Activated CD4-positive, alpha-beta T cell treated with anti-CD3 and anti-CD28 coated beads, Interleukin-2, amount 10 ng/mL, durations not matched to agents 7 days and 5 days (primary cell): ENCODE results near the gene FBF1. TPM values are rescaled to one million over a fixed set of nuclear protein-coding genes. Genes with fewer than 3 reads are reported as not detected.

ENCODE experiments used
- CTCF ChIA-PET: fragments of 350-600 bp; sonication (Branson Sonifier 250); formaldehyde crosslinking; loops from one replicate; lab custom pipeline; 2021; ENCODE audit warnings: antibody characterized with exemption; lab: Charles Lee
- POLR2A ChIA-PET: fragments of 350-600 bp; sonication (Branson Sonifier 250); formaldehyde crosslinking; loops from one replicate; lab custom pipeline; 2021; ENCODE audit warnings: antibody characterized with exemption; lab: Charles Lee
- DNase-seq: peaks from one replicate; pipeline ENCODE4 v3.0.0-alpha.2; 2020
- H3K27ac Mint-ChIP-seq: one replicate; pipeline ENCODE4 v1.8.0; 2021; ENCODE audit warnings: mild to moderate bottlenecking, moderate library complexity, mixed read lengths
- H3K27me3 Mint-ChIP-seq: one replicate; pipeline ENCODE4 v1.8.0; 2021; ENCODE audit warnings: mixed read lengths
- H3K36me3 Mint-ChIP-seq: one replicate; pipeline ENCODE4 v1.8.0; 2021; ENCODE audit warnings: low read depth, mixed read lengths
- H3K4me1 Mint-ChIP-seq: one replicate; pipeline ENCODE4 v1.8.0; 2021; ENCODE audit warnings: mixed read lengths
- H3K4me3 Mint-ChIP-seq: one replicate; pipeline ENCODE4 v1.8.0; 2021; ENCODE audit warnings: mild to moderate bottlenecking, moderate library complexity, mixed read lengths
- H3K9me3 Mint-ChIP-seq: one replicate; pipeline ENCODE4 v1.8.0; 2021; ENCODE audit warnings: mixed read lengths
- total RNA-seq, 2 experiments: library from RNA; stranded (reverse); gene quantifications; one replicate each; pipeline ENCODE4 v1.2.3, GENCODE V29; 2021

FBF1 gene
- total RNA-seq, 2 experiments from 2014 or later = 21.7 to 23.5 TPM

DNA sequence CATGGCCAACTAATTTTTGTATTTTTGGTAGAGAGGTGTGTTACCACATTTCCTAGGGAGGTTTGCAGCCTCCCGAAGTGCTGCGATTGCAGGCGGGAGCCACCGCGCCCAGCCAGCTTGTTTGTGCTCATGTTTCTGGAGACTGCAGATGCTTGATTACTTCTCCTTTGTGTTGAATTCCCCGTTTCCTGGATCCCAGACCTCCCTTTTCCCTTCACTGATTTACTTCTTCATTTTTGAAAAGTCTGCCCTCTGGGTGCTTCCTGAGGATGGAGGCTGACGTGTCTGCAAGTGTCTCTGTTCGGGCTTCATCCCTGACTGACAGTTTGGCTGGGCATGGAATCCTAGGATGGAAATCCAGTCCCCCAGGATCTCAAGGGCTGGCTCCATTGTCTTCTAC, 55.4 kb downstream of the FBF1 start:
- ChIA-PET POLR2A (no interaction called here), CTCF (interaction anchor here (1.8 kb wide), 1 partner anchor 10 kb away, joined by 4 read pairs; no protein-coding TSS in a partner anchor)
- Mint-ChIP-seq H3K9me3 (no peaks in the 10 kb centered on the region), H3K4me3 (no peak overlapping the region), H3K27me3 (no peaks in the 10 kb centered on the region), H3K36me3 (peaks cover 4% of the 10 kb centered on the region), H3K4me1 (peaks cover 16% of the 10 kb centered on the region), H3K27ac (no peak overlapping the region)
- no peak for DNase-seq

- no peak overlapping the region for H3K4me3 Mint-ChIP-seq
- ChIA-PET CTCF (interaction anchor here (0.6 to 2.1 kb wide), 6 partner anchors 8 to 175 kb away, joined by 3 to 7 read pairs (median 4); no protein-coding TSS in a partner anchor), POLR2A (no interaction called here)
- no peaks in the 10 kb centered on the region for H3K9me3 Mint-ChIP-seq
- H3K27ac Mint-ChIP-seq = peak overlapping the region; percentile 44
- no peaks in the 10 kb centered on the region for H3K27me3 Mint-ChIP-seq
- no peak for DNase-seq
- H3K36me3 Mint-ChIP-seq = peaks cover 5% of the 10 kb centered on the region
- peaks cover 28% of the 10 kb centered on the region for H3K4me1 Mint-ChIP-seq
These were observed 59.0 kb downstream of the FBF1 start for GRCh38 chr17:75881678-75882454.

DNA sequence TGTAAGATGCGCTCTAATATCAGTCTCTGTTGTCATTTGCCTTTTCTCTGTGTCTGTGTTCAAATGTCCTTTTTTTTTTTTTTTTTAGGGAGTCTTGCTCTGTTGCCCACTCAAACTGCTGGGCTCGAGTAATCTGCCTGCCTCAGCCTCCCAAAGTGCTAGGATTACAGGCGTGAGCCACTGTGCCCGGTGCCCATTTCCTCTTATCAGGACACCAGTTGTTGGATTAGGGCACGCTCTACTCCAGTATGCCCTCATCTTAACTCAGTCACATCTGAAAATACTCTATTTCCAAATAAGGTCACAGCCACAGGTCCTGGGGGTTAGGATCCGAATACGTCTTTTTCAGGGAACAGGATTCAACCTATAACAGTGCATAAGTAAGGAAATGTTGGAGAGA, 60.6 kb downstream of the FBF1 start:
- CTCF ChIA-PET = interaction anchor here (1.4 to 4.3 kb wide), 2 partner anchors 7 to 19 kb away, joined by 4 to 22 read pairs; no protein-coding TSS in a partner anchor
- DNase-seq = no peak
- Mint-ChIP-seq H3K27me3 (no peaks in the 10 kb centered on the region), H3K36me3 (peaks cover 10% of the 10 kb centered on the region), H3K9me3 (no peaks in the 10 kb centered on the region), H3K4me3 (peak overlapping the region; percentile 2), H3K4me1 (peaks cover 39% of the 10 kb centered on the region), H3K27ac (no peak overlapping the region)
- POLR2A ChIA-PET = no interaction called here

DNA sequence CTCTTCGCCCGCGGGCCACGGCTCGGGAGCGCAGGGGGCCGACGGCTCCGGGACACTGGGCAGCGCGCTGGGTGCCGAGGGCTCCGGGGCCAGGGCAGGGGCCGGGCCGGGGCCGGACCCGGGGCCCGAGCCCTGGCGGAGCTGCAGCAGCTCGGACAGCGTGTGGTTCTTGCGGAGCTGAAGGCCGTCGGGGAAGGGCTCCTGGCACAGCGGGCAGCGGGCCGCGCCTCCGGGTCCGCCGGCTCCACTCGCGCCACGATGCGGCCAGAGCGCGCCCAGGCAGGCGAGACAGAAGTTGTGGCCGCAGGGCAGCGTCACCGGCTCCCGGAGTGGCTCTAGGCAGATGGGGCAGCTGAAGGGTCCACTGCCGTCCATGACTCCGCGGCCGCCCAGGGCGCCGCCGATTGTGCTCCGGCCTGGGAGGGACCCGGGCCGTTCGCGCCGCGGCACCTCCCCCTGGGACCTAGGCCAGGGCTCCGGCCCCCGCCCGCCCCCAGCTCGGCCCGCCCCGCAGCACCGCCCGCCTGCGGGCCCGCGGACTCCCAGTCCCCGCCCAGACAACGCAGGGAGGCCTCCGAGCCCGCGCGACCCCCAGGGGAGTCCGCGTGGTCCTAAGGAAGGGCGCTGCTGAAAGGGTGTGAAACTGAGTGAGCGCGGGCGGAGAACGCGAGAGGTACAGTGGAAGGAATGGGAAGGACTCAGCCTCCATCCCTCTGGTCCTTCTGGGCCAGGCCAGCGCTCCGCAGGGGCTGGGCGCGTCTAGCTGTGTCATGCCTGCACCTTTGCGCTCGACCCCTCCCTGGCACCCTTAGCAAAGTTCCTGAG, 62.5 kb downstream of the FBF1 start, which contains the start of gene TRIM47:
TRIM47 (minus strand) TSS at position 408 of the 825 bp plus-strand sequence; CDS start at position 375, 33 bp downstream.
- ChIA-PET CTCF (interaction anchor here (0.6 to 4.3 kb wide), 22 partner anchors 9 to 185 kb away, joined by 3 to 22 read pairs (median 5); partner anchors contain the start of genes GALK1, TRIM65, UNC13D and WBP2), POLR2A (interaction anchor here (0.8 kb wide), 1 partner anchor 9 kb away, joined by 3 read pairs; no protein-coding TSS in a partner anchor)
- peaks cover 18% of the 10 kb centered on the region for H3K36me3 Mint-ChIP-seq
- H3K27ac Mint-ChIP-seq = peak within 1 kb of the TSS; percentile 99
- no peaks in the 10 kb centered on the region for H3K27me3 Mint-ChIP-seq
- H3K4me1 Mint-ChIP-seq = peaks cover 51% of the 10 kb centered on the region
- H3K9me3 Mint-ChIP-seq = no peaks in the 10 kb centered on the region
- DNase-seq = peak; percentile 39
- peak within 1 kb of the TSS; percentile 99 for H3K4me3 Mint-ChIP-seq

DNA sequence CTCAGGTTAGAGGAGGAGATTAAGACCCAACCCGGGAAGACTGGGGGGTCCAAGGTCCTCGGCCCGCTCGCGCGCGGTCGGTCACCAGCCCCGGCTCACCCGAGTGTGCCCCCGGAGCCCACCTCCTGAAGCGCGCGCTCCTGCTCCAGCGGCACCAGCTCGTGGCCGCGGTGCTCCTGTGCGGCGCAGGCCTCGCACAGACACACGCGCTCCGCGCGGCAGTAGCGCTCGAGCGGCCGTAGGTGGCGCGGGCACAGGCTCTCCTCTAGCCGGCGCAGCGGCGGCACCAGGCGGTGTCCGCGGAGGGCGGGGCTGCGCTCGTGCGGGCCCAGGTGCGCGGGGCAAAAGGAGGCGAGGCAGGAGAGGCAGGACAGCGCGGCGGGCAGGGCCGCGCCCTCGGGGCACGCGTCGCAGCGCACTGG, 63.1 kb downstream of the FBF1 start:
- H3K36me3 Mint-ChIP-seq = peaks cover 18% of the 10 kb centered on the region
- peak; percentile 80 for DNase-seq
- peaks cover 57% of the 10 kb centered on the region for H3K4me1 Mint-ChIP-seq
- H3K27me3 Mint-ChIP-seq = no peaks in the 10 kb centered on the region
- H3K27ac Mint-ChIP-seq = peak overlapping the region; percentile 99
- H3K4me3 Mint-ChIP-seq = peak overlapping the region; percentile 99
- POLR2A ChIA-PET = no interaction called here
- H3K9me3 Mint-ChIP-seq = no peaks in the 10 kb centered on the region
- CTCF ChIA-PET = interaction anchor here (0.6 to 4.3 kb wide), 21 partner anchors 10 to 393 kb away, joined by 3 to 22 read pairs (median 5); partner anchors contain the start of genes GALK1, TRIM65, UNC13D and WBP2

GRCh38 chr17:75876938-75877751, 63.7 kb downstream of the FBF1 start:
- Mint-ChIP-seq H3K27me3 (no peaks in the 10 kb centered on the region), H3K9me3 (no peaks in the 10 kb centered on the region), H3K4me1 (peaks cover 58% of the 10 kb centered on the region), H3K4me3 (peak overlapping the region; percentile 99), H3K27ac (peak overlapping the region; percentile 99), H3K36me3 (peaks cover 18% of the 10 kb centered on the region)
- POLR2A ChIA-PET = no interaction called here
- CTCF ChIA-PET = interaction anchor here (0.6 to 4.3 kb wide), 19 partner anchors 9 to 393 kb away, joined by 3 to 22 read pairs (median 6); partner anchors contain the start of genes GALK1, TRIM65 and WBP2
- peak; percentile 50 for DNase-seq

GRCh38 chr17:75876190-75876937, 64.5 kb downstream of the FBF1 start:
- no peaks in the 10 kb centered on the region for H3K9me3 Mint-ChIP-seq
- DNase-seq = peak; percentile 86
- H3K4me3 Mint-ChIP-seq = peak overlapping the region; percentile 99
- CTCF ChIA-PET = interaction anchor here (0.6 to 4.3 kb wide), 23 partner anchors 9 to 288 kb away, joined by 3 to 22 read pairs (median 4); partner anchors contain the start of genes GALK1, MRPL38, TRIM65 and WBP2
- peaks cover 18% of the 10 kb centered on the region for H3K36me3 Mint-ChIP-seq
- peaks cover 50% of the 10 kb centered on the region for H3K4me1 Mint-ChIP-seq
- POLR2A ChIA-PET = interaction anchor here (0.7 to 0.8 kb wide), 3 partner anchors 21 to 193 kb away, joined by 4 to 6 read pairs (median 4); partner anchors contain the start of gene WBP2
- peak overlapping the region; percentile 99 for H3K27ac Mint-ChIP-seq
- no peaks in the 10 kb centered on the region for H3K27me3 Mint-ChIP-seq

- no peaks in the 10 kb centered on the region for H3K9me3 Mint-ChIP-seq
- H3K27ac Mint-ChIP-seq = peak overlapping the region; percentile 99
- peaks cover 49% of the 10 kb centered on the region for H3K4me1 Mint-ChIP-seq
- H3K36me3 Mint-ChIP-seq = peaks cover 18% of the 10 kb centered on the region
- H3K27me3 Mint-ChIP-seq = no peaks in the 10 kb centered on the region
- H3K4me3 Mint-ChIP-seq = peak overlapping the region; percentile 99
- POLR2A ChIA-PET = interaction anchor here (0.7 to 0.8 kb wide), 3 partner anchors 21 to 193 kb away, joined by 4 to 6 read pairs (median 4); partner anchors contain the start of gene WBP2
- DNase-seq = no peak
- CTCF ChIA-PET = interaction anchor here (0.6 to 4.0 kb wide), 19 partner anchors 9 to 287 kb away, joined by 3 to 14 read pairs (median 4); partner anchors contain the start of genes GALK1, MRPL38 and TRIM65
These were observed 65.0 kb downstream of the FBF1 start for GRCh38 chr17:75875940-75876189.

DNA sequence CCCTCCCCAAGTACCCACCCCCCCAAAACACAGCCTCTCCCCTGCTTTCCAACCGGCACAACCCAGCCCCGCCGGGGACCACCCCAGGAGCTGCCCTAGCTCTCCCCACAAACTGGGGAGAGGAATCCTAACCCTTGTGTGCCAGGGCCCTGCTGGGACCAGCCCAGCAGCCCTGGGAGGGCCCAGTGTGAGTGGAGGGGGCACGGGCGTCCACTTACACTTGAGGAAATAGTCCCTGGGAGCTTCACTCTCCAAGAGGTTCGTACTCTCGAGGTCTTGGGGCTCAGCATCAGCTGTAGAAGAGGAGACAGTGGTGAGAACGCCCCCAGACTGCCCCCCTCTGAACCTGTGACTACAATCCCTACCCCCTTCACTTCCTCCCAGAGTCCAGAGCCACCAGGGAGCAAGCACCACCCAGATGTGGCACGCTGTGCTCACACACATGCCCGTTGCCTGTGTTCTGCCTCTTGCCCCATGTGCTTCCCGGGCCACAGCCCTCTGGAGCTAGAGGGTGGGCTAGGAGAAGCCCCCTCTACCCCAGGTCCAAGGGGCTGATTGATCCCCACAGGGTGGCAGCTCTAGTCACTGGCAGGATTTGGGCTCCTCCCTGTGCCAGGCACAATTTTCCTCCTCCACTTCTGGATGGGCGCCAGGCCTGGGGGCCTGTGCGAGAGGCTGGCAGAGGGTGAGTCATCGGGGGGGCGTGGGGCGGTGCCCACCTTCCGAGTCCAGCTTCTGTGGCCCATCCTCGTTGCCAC, 65.5 kb downstream of the FBF1 start:
- POLR2A ChIA-PET = interaction anchor here (0.7 to 0.8 kb wide), 3 partner anchors 20 to 192 kb away, joined by 4 to 6 read pairs (median 4); partner anchors contain the start of gene WBP2
- no peaks in the 10 kb centered on the region for H3K9me3 Mint-ChIP-seq
- CTCF ChIA-PET = interaction anchor here (0.6 to 4.0 kb wide), 19 partner anchors 8 to 287 kb away, joined by 3 to 14 read pairs (median 4); partner anchors contain the start of genes GALK1, MRPL38 and TRIM65
- H3K4me3 Mint-ChIP-seq = peak overlapping the region; percentile 99
- peak overlapping the region; percentile 99 for H3K27ac Mint-ChIP-seq
- peaks cover 51% of the 10 kb centered on the region for H3K4me1 Mint-ChIP-seq
- H3K27me3 Mint-ChIP-seq = no peaks in the 10 kb centered on the region
- peaks cover 18% of the 10 kb centered on the region for H3K36me3 Mint-ChIP-seq
- no peak for DNase-seq

DNA sequence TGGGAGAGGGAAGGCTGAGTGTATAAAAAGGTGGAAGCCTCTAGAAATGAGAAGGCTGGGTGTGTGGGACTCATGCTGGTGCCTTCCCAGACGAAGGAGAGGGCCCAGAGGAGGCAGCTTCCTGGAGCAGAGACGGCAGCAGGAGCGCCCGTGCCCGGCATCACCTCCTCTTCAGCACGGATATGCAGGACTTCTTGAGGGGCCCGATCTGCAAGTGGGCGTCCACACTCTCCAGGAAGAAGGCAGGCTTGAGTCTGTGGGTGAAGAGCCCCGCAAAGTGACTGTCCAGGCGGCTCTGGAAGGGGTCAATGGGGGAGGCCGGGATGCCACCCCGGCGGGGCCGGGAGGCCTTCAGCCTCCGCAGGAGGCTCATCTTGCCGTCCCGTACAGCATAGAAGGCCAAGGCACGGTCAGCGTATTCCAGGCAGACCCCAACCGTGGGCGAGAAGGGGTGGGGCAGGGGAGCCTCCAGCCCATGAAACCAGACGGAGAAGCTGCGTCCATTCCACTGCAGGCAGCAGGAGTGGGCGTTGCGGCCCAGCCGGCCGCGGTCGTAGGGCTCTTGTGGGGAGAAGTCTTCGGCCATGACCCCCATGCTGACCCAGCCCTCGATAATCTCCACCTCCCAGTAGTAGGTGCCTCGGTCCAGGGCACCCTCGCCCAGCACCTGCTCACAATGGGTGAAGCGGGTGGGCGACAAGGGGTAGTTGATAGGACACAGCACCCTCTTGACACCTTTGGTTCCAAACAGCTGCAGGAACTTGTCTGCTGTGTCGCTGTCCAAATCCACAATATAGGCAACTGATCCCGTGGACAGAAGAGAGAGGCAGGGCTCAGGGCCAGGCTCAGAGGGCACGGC, 66.3 kb downstream of the FBF1 start:
- Mint-ChIP-seq H3K27ac (peak overlapping the region; percentile 99), H3K36me3 (peaks cover 18% of the 10 kb centered on the region), H3K4me1 (peaks cover 46% of the 10 kb centered on the region), H3K4me3 (no peak overlapping the region), H3K9me3 (no peaks in the 10 kb centered on the region), H3K27me3 (no peaks in the 10 kb centered on the region)
- DNase-seq = no peak
- ChIA-PET POLR2A (no interaction called here), CTCF (interaction anchor here (0.6 to 4.0 kb wide), 12 partner anchors 8 to 247 kb away, joined by 3 to 15 read pairs (median 4); partner anchors contain the start of genes MRPL38 and TRIM65)
